HG02884 (cell line): ENCODE data around the gene TRPC4.

Experiments
- ATAC-seq: cut with Tn5 transposase; IDR thresholded peaks from one replicate; pipeline ENCODE4 v1.9.1; 2021; ENCODE audit warnings: mild to moderate bottlenecking, moderate library complexity; ENCODE audit not compliant: unreplicated experiment

The TRPC4 gene

DNA sequence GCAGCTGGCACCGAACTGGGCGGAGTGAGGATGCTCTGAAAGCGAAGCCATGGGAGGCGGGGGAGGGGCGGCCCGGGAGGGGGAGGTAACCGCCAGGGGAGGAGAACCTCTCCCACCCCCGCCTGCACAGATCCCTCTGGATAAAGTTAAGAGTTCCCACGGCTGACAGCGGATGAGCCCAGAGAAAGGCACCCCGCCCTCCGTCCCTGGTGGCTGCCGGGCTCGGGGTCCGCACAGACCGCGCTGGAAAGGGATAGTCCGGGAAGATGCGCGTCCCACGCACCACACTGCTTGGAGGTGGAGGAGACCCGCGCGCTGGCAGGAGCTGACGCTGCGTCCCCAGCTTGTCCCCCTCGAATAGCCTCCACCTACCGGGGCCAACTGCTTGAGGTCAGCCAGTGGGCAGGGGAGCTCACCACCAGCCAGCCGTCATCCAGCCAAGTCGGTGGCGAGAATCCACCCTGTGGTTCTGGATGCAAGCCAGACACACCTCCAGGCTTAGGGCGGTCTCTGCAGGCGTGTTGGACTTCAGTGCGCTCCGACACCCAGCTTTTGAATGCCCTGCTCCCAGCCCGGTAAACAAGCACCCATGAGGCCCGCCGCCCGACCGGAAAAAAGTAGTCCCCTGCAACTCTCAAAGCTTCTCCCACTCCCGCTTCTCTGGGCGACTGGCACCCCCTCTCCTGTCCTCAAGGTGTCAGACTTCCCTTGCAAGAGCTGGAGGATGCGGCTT, at the start of gene TRPC4:
TRPC4 (minus strand) TSS at position 17 of the 733 bp plus-strand sequence. CDS start 86,439 bp downstream, outside the sequence.
- ATAC-seq = no peak

DNA sequence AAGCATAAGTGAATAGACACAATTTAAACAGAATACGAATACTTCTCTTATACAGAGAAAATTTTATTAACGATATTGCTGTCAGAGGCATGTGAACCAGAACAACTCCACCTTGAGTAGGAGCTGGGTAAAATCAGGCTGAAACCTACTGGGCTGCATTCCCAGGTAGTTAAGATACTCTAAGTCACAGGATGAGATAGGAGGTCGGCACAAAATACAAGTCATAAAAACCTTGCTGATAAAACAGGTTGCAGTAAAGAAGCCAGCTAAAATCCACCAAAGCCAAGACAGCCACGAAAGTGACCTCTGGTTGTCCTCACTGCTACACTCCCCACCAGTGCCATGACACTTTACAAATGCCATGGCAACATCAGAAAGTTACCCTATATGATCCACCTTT, 49.2 kb upstream of the TRPC4 start:
- ATAC-seq = no peak

DNA sequence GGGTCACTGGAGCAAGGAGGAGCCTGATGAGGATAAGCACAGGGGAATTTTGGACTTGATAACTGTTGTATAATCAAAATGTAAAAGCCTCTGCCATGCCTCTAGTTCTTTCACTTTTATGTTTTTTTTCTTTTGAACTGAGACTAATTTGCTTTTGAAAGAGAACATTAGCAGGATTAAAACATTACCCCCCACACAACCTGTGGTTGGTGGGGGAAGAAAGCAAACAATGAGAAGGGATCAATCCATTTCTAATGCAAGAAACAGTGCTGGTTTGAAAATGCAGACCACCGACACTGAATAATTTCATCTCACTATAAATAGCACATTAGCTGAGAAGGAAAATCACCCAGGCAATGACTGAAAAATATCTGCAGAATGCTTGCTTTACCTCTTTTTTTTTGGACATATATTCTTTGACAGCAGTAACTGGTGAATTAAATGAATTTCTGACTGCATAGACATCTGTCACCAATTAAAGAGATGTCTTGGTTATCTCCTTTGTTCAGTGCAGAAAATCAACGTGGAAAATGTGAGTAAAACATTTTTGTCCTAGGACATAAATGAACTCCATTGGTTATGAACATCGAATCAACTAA, 48.6 kb upstream of the TRPC4 start:
- no peak for ATAC-seq

DNA sequence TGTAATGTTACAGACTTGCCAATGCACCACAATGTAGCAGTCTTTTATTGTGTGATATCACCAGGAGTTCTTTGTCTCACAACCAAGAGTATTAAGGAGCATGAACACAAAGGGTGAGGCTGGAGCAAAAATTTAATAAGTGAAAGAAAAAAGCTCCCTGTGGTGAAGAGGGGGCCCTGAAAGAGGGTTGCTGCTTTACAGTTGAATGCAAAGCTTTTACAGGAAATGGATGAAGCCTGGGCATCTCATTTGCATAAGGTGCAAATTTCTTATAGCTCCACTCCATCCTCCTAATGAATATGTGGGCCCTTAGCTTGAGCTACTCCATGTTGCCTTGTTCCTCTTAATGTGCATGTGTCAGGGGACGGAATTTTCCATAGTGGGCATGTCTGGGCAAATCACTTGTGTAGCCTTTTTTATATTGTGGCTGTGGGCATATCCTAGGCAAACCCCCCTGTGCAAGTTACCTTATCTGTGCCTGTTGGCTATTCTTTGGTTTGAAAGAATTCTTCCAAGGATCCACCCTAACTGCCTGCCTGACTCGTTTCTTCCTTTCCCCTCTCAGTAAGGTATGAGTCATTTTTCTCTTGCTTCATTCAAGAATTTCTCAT, 45.3 kb upstream of the TRPC4 start:
- ATAC-seq = no peak

DNA sequence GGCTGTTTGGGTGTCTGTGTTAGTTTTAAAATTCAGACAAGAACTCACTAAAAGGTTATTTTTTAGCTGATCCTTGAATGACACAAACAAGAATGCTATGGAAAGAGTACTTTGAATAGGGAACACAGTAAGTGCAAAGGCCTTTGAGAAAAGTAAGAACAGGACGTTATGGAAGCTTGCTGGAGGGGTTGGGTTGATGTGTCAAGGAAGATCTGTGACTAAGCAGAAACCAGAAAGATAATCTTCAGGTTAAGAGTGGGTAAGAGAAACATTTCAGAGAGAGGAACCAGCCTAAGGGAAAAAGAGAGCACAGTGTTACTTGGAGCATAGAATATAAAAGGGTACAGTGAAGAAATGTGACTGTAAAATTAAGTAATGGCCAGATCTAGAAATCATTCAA, 41.2 kb upstream of the TRPC4 start:
- ATAC-seq = no peak

DNA sequence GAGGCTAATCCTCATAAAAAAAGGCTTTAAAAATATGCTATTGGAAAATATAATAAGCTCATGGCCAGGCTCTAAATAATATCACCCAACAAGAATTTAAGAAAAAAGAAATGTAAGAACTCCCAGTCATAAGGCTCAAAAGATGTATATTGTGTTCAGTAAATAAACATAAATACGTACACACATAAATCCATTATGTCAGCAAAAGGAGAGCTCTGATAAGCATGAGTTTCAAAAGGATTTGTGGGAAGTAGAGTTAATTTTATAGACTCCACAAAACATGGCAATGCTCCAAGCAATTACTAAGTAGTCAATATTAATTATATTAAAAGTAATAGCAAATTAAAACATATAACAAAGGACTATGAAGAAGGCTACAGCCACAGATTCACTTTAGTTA, 37.3 kb upstream of the TRPC4 start:
- ATAC-seq = no peak

DNA sequence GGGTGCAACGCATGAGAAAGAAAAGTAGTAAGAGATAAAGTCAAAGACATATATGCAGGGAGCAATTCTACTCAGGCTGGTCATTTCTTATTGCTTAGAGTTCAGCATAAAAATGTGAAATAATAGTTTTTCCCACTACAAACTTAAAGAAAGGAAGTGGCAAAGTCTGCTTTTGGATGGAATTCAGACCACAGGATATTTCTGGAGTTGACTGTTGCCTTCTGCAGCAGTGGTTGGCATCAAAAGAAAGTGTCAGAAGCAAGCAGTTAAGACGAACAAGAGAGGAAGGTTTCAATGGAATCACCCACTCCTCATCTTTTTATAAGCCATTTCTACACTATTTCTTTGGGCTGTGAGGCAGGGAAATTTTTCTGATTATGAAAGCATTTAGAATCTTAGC, 36.2 kb upstream of the TRPC4 start:
- no peak for ATAC-seq

DNA sequence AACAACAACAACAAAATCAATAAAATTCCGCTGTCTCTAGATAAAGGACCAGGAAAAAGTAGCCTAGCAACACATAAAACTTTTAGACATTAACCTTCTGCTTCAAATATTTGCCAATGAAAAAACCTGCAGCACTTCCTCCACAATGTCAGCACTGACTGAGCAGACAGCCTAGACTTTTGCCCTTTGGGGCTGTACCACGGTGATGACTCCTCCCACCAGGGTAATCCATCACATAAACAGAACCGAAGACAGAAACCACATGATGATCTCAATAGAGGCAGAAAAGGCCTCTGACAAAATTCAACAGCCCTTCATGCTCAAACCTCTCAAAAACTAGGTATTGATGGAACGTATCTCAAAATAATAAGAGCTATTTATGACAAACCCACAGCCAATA, 30.2 kb upstream of the TRPC4 start:
- no peak for ATAC-seq

DNA sequence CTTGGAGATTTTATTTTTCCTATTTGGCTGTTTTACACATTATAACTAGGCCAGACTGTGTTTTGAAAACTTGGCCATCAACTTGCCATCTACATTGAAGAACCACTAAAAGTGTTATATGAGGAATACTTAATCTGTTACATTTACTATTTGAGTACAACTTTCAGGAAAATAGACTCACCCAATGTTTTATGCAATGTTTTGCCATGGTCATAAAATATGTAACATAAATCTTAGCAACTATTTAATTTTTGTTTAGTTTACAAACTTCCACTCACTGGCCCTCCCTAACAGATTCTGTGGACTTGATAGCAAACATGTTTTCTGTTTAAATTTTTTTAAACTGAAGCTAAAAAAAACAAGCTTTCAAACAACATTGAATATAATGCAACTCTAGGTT, 23.7 kb upstream of the TRPC4 start:
- ATAC-seq = no peak

DNA sequence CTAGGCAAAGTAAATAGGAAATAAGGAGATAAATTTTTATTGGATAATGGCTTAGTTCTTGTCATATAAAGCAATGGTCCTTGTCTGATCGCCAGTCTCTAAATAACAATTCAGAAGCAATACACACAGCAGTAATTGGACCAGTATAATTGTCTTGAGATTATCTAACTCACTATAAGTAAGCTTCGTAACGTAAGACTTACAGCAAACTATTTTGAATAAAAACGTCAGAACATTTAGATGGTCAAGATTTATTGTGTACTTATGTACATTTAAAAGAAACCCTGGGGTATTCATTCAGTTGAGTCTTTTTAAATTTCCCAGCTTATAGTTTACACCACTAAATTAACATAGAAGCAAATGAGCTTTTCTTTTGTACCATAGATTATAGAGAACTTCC, 20.2 kb upstream of the TRPC4 start:
- no peak for ATAC-seq

DNA sequence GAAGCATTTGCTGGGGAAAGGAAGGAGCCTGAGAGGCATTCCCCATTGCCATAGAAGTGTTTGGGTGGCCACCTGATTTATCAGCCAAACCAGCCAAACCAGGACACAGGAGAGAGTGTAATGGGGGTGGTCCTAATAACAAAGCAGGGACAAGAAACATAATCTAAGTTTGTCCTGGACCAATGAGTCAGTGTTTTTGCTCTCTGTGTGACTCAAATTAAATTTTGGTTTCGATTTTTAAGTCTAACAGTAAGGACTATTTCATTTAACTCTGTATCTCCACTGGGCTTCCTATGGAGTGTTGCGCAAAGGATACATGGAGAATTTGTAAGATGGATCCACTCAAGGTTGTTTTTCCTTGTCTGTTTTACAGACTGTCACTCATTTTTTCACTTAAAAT, 19.5 kb upstream of the TRPC4 start:
- no peak for ATAC-seq

DNA sequence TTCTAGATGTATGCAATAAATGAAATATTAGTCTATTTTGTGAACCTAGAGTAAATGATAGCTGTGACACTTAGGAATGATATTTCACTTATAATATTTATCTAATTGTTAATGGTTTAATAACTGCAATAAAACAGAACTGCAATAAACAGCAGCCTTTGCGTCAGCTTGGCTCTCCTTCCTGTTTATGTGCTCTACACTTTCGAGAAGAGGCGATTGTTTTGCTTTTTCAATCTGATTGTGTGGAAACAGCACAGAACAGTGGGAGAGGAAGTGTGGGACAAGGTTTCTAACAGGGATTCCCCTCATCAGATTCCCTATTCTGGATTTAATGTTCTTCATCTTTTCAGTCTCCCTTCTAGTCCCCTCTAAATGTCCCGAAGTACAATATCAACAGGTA, 17.3 kb upstream of the TRPC4 start:
- no peak for ATAC-seq

DNA sequence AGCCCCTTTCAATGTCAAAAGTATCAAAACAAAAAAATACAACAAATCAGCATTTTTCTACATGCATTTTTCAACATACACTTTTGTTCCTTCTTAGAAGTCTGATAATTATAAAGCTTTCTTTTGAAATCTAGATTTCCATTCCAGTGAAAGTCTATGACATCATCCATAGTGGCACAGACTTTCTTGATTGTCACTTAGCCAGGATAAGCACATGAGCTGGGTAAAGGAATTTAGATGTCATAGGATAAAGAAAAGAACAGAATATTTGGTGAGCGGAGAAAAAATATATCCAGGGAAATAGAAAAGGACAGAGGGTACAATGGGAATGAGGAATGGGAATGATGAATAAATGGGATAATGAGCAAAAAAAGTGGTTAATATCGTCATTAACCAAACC, 15.1 kb upstream of the TRPC4 start:
- no peak for ATAC-seq

DNA sequence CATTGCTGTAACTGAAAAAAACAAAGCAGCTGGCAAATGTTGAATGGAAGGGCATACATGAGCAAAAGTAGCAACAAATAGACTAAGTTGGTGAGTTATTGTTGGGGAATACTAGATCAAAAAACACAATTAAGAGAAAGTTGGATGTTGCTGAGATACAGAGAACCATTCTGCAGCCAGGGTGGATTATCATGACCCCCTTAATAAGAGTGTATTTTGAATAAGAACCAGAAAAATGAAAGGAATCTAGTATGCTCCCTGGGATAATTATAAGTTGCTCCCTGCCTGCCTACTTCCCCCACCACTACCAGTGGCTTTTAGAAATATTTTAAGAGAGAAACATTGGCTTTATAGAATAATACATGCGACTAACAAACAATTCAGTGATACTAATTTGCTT, 14.5 kb upstream of the TRPC4 start:
- no peak for ATAC-seq

DNA sequence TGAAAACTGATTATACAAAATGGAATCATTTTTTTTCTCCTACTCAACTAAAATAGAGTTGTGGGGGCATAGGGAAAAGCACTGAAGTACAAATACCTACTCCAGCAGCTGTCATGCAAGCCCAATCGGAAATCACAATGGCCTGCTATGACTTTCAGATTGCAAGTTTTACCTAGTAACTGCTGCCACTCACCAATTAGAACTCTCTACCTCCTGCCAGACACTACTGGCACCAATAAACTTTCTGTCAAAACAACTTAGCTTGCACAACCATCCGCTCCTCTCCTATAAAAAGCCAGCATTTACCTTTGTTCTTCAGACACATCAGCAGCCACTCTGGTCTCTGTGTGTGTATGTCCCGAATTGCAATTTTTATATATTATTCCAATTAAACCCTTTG, 9.3 kb upstream of the TRPC4 start:
- ATAC-seq = no peak

DNA sequence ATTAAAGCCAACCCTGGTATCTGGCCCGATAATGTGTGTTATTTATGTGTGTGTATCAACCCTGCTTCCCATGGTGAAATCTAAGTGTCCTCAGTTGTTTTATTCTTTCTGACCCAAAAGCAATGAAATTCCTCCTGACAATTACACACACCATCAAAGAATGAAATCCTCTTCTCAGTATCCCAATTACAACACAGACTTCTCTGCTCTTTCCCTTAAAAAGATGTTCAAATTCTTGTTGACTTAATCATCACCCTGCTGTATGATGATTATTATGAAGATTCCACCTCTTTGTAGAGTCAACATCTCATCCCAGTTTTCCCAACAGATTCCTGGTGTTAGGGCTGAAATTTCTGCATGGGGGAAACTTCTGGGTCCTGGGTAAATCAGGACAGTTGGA, 8.9 kb upstream of the TRPC4 start:
- no peak for ATAC-seq

DNA sequence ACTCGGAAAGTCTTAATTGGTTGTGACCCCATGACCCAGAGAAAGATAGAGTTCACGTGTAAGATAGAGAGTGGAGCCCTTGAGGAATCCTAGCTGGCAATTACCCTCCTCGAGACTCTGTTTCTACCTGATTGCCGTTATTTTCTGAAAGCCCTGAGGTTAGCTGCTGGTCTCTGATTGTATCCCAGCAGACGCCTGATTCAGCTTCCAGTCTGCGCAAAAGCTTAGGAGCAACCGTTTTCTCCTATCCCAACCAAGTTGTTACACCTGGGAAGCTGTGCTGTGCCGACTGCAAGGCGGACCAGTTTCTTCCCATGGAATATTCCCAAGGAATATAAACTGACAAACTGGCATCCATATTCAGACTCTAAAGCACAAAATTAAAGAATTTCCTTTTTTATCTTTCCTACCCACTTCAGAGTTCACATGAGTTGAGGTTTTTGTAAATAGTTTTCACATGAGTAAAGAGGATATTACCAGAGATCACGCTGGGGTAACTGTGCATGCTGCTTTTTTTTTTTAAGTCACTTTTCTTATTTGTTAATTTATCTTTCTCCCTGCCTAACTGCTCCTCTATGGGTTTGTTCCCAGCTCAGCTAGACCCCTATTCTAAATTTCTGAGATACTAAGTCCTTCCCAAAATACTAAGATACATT, 1.5 kb upstream of the TRPC4 start:
- no peak for ATAC-seq

DNA sequence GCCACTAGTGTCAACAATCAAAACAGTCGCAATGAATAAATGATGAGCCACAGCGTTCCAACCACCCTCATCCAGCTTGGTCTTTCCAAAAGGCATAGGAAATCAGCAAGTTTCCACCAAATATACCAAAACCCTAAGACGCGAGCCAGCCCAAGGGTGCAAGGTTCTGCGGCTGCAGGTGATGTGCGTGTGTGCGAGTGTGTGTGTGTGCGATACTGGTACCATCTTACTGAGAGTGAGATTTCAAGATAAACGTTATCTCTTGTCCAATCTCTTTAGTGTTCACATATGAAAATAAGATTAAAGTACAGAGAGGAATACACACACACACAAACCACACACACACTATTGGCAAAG, 895 bp upstream of the TRPC4 start:
- ATAC-seq = no peak

DNA sequence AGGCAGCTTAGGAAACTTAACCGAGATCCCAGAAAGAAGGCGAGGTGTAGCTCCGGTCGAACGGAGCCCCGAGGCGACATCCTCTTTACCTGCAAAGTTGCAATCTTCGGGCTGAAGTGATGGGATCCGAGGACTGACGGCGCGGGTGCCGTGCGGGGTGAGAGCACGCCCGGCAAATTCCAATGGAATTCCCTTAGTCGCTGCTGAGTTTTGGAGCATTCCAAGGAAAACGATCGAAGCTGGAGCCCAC, 141 bp downstream of the TRPC4 start:
- ATAC-seq = no peak

DNA sequence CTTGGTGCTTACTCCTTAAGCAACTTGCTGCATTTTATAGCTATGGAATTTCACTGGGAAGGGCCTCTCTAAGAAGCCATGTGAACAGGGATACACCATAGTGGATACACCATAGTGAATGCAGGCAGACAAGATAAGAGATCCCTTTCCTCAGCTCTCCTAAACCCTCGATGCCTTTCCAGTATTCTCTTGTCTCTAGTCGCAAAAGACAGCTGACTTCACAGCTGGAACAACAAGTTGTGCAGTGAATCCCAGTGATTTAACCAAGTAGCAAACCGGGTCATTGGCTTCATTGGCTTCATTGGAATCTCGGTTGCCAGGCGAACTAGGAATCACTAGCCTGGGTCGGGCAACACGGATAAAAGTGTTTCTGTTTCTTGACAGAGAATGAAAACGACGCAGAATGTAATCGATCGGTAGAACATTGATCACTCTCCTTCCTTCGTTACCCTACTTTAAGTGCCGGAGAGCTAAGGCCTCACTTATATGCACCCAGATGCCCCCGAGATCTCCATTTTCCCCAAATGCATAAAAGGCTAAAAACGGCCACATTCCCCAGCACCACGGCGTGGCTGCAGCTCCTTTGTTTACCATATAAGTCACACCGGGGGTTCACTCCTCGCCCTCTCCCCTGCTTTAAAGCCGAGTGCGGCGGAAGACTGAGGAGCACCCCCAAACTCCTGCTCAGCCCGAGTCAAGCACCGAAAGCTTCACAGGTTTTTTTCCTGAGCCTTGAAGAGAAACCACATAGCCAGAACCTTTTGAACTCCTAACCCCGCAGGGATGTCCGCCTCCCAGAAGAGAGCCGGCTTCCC, 674 bp downstream of the TRPC4 start:
- ATAC-seq = no peak

DNA sequence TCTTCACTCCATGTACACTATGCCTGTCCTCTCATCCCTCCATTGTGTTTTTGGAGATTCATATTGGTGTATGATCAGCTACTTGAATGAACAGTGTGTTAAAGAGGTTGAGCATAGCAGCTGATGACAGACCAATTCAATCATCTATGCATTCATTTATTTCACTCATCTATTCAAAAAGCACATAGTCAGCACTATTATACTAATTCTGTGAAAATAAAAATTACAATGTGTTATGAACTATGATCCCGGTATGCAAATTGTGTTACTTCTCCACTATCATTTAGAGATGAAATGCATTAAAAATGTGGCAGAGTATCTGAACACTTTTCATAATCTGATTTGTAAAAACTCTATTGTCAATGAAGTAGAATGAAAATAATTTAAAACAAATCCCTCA, 5.9 kb downstream of the TRPC4 start:
- ATAC-seq = no peak

DNA sequence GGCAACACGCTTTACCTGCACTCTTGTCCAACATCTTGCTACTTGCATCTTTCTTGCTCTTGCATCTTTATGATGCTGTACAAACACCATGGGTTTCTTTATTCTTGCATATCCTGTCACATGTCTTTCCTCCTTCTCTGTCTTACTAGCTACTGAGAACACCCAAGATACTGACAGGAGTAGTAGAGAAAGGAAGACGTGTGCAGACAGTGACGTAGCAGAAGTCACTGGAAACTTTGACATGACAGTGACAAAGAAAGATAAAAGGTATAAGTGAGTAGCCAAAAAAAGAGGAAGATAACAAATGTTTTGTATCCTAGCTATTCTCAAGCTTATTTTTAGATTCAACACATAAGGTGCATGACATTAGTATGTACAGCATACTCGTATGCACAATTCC, 34.2 kb downstream of the TRPC4 start:
- ATAC-seq = no peak
